H9 (cell line): ENCODE results near the gene YIPF3. TPM values are rescaled to one million over a fixed set of nuclear protein-coding genes. Genes with fewer than 3 reads are reported as not detected.

Experiments
- DNase-seq: peaks from one replicate; pipeline ENCODE4 v3.0.0-alpha.2; 2017
- H2AFZ ChIP-seq: one replicate; pipeline ENCODE4 v1.6.1; 2013; ENCODE audit warnings: mild to moderate bottlenecking, low read length, control low read depth, moderate library complexity
- H2AK5ac ChIP-seq: 2 replicates; pipeline ENCODE4 v1.6.1; 2013; ENCODE audit warnings: low read length, control low read depth, mixed read lengths; ENCODE audit not compliant: insufficient read length
- H2BK120ac ChIP-seq: one replicate; pipeline ENCODE4 v1.6.1; 2013; ENCODE audit warnings: low read depth, mild to moderate bottlenecking, low read length, control low read depth, inconsistent platforms; ENCODE audit not compliant: poor library complexity, severe bottlenecking
- H2BK12ac ChIP-seq: 2 replicates; pipeline ENCODE4 v1.6.1; 2013; ENCODE audit warnings: low read length, control low read depth, mixed read lengths, low read depth; ENCODE audit not compliant: insufficient read length
- H2BK15ac ChIP-seq: 2 replicates; pipeline ENCODE4 v1.6.1; 2013; ENCODE audit warnings: low read depth, low read length, control low read depth
- H2BK20ac ChIP-seq: one replicate; pipeline ENCODE4 v1.6.1; 2013; ENCODE audit warnings: low read depth, mild to moderate bottlenecking, low read length, control low read depth, inconsistent platforms; ENCODE audit not compliant: poor library complexity, severe bottlenecking
- H2BK5ac ChIP-seq: 2 replicates; pipeline ENCODE4 v1.6.1; 2013; ENCODE audit warnings: low read length, control low read depth, mixed read lengths; ENCODE audit not compliant: insufficient read length
- H3K14ac ChIP-seq: 2 replicates; pipeline ENCODE4 v1.6.1; 2013; ENCODE audit warnings: low read length, control low read depth; ENCODE audit not compliant: insufficient read depth
- H3K18ac ChIP-seq: 2 replicates; pipeline ENCODE4 v1.6.1; 2013; ENCODE audit warnings: low read depth, mild to moderate bottlenecking, mixed read lengths, low read length, control low read depth; ENCODE audit not compliant: insufficient read length
- H3K23ac ChIP-seq: 2 replicates; pipeline ENCODE4 v1.6.1; 2013; ENCODE audit warnings: low read length, control low read depth, mixed read lengths, low read depth; ENCODE audit not compliant: insufficient read length
- H3K23me2 ChIP-seq: 2 replicates; pipeline ENCODE4 v1.6.1; 2013; ENCODE audit warnings: low read depth, mild to moderate bottlenecking, mixed read lengths, low read length, control low read depth; ENCODE audit not compliant: insufficient read length, poor library complexity, severe bottlenecking
- H3K27ac ChIP-seq: 2 replicates; pipeline ENCODE4 v1.5.1; 2013; ENCODE audit warnings: low read length, control low read depth, mixed read lengths, low read depth; ENCODE audit not compliant: insufficient read length
- H3K27me3 ChIP-seq: 2 replicates; pipeline ENCODE4 v1.6.1; 2013; ENCODE audit warnings: low read length, control low read depth, inconsistent platforms; ENCODE audit not compliant: insufficient read depth
- H3K4ac ChIP-seq: 2 replicates; pipeline ENCODE4 v1.6.1; 2013; ENCODE audit warnings: low read depth, mild to moderate bottlenecking, control low read depth, inconsistent platforms, low read length, moderate library complexity
- H3K4me1 ChIP-seq: 2 replicates; pipeline ENCODE4 v1.6.1; 2013; ENCODE audit warnings: low read length, control low read depth, inconsistent platforms; ENCODE audit not compliant: insufficient read depth
- H3K4me2 ChIP-seq: 2 replicates; pipeline ENCODE4 v1.6.1; 2013; ENCODE audit warnings: low read length, control low read depth, mixed read lengths; ENCODE audit not compliant: insufficient read length, insufficient read depth
- H3K56ac ChIP-seq: 2 replicates; pipeline ENCODE4 v1.6.1; 2013; ENCODE audit warnings: low read depth, mild to moderate bottlenecking, mixed read lengths, low read length, control low read depth; ENCODE audit not compliant: insufficient read length
- H3K79me1 ChIP-seq: 2 replicates; pipeline ENCODE4 v1.6.1; 2013; ENCODE audit warnings: low read depth, mild to moderate bottlenecking, moderate library complexity, low read length, control low read depth, inconsistent platforms; ENCODE audit not compliant: insufficient read depth, poor library complexity, severe bottlenecking
- H3K79me2 ChIP-seq: 2 replicates; pipeline ENCODE4 v1.6.1; 2013; ENCODE audit warnings: low read length, control low read depth, inconsistent platforms; ENCODE audit not compliant: insufficient read depth
- H3K9ac ChIP-seq: 2 replicates; pipeline ENCODE4 v1.6.1; 2013; ENCODE audit warnings: low read length, control low read depth, mixed read lengths; ENCODE audit not compliant: insufficient read length; ENCODE audit errors: extremely low read depth
- H3K9me3 ChIP-seq: one replicate; pipeline ENCODE4 v1.6.1; 2013; ENCODE audit warnings: low read depth, low read length, inconsistent platforms; ENCODE audit not compliant: control insufficient read depth
- H3T11ph ChIP-seq: one replicate; pipeline ENCODE4 v1.6.1; 2013; ENCODE audit warnings: mild to moderate bottlenecking, low read length, control low read depth, inconsistent platforms
- H4K20me1 ChIP-seq: one replicate; pipeline ENCODE4 v1.6.1; 2013; ENCODE audit not compliant: control insufficient read depth, insufficient read length, insufficient read depth
- H4K5ac ChIP-seq: 2 replicates; pipeline ENCODE4 v1.6.1; 2013; ENCODE audit warnings: low read depth, mild to moderate bottlenecking, mixed read lengths, low read length, control low read depth; ENCODE audit not compliant: insufficient read length
- H4K8ac ChIP-seq: replicated peaks from 2 replicates; pipeline ENCODE4 v1.6.1; 2013; ENCODE audit warnings: low read length, control low read depth, mixed read lengths, low read depth; ENCODE audit not compliant: insufficient read length
- H4K91ac ChIP-seq: 2 replicates; pipeline ENCODE4 v1.6.1; 2013; ENCODE audit warnings: low read depth, mild to moderate bottlenecking, moderate library complexity, mixed read lengths, low read length, control low read depth; ENCODE audit not compliant: insufficient read length
- H3K27ac Mint-ChIP-seq, 3 experiments: 2 replicates in 2 of 3; 3 replicates in 1 of 3; pipeline ENCODE4 v1.8.0; 2020 to 2021; ENCODE audit warnings: mixed read lengths in 3 of 3, mild to moderate bottlenecking in 1 of 3, moderate library complexity in 1 of 3
- H3K27me3 Mint-ChIP-seq: 2 replicates; pipeline ENCODE4 v1.8.0; 2021; ENCODE audit warnings: low read depth, mild to moderate bottlenecking, moderate library complexity, mixed read lengths
- H3K36me3 Mint-ChIP-seq, 3 experiments: 2 replicates in 2 of 3; 3 replicates in 1 of 3; pipeline ENCODE4 v1.8.0; 2020 to 2021; ENCODE audit warnings: low read depth in 3 of 3, mixed read lengths in 3 of 3; ENCODE audit not compliant: insufficient read depth in 1 of 3
- H3K4me1 Mint-ChIP-seq, 2 experiments: 2 replicates each; pipeline ENCODE4 v1.8.0; 2020; ENCODE audit warnings: mixed read lengths in 2 of 2
- H3K4me3 Mint-ChIP-seq, 2 experiments: 2 replicates in 1 of 2; 3 replicates in 1 of 2; pipeline ENCODE4 v1.8.0; 2020 to 2021; ENCODE audit warnings: mild to moderate bottlenecking in 2 of 2, mixed read lengths in 2 of 2, moderate library complexity in 1 of 2
- H3K9me3 Mint-ChIP-seq, 2 experiments: 2 replicates in 1 of 2; 3 replicates in 1 of 2; pipeline ENCODE4 v1.8.0; 2020; ENCODE audit warnings: mild to moderate bottlenecking in 2 of 2, mixed read lengths in 2 of 2, moderate library complexity in 1 of 2
- CTCF ChIP-seq: fragments of 200-600 bp; sonication (generic); conservative IDR thresholded peaks from 3 replicates; pipeline ENCODE4 v1.8.0; 2021; ENCODE audit warnings: antibody characterized with exemption, mild to moderate bottlenecking
- WGBS: extraction: QIAGEN DNeasy Blood & Tissue Kit; methylation state at CpG from one replicate; pipeline ENCODE4 v1.1.7; 2013; ENCODE audit warnings: missing lambda C conversion rate, low lambda C conversion rate, mixed read lengths; ENCODE audit not compliant: insufficient read length; ENCODE audit errors: extremely low coverage; 5-methylcytosine and 5-hydroxymethylcytosine counted together
- total RNA-seq: library from RNA; stranded (reverse); gene quantifications from 2 replicates; pipeline ENCODE4 v1.2.1, GENCODE V29; 2021

YIPF3 gene
- total RNA-seq, 1 experiment from 2014 or later, result 84.5 TPM

GRCh38 chr6:43544461-43544860, 27.7 kb upstream of the YIPF3 start:
- no peak overlapping the region for H3K23ac ChIP-seq
- no peak overlapping the region for H3K18ac ChIP-seq
- H2BK5ac ChIP-seq, result no peak overlapping the region
- H3K79me1 ChIP-seq, result no peaks in the 10 kb centered on the region
- H3K23me2 ChIP-seq, result no peaks in the 10 kb centered on the region
- H3T11ph ChIP-seq, result no peak overlapping the region
- H2BK20ac ChIP-seq, result no peak overlapping the region
- no peak for DNase-seq
- H3K4me1 ChIP-seq, result no peaks in the 10 kb centered on the region
- no peak overlapping the region for H3K4ac ChIP-seq
- no peak overlapping the region for H3K9ac ChIP-seq
- no peak overlapping the region for H3K14ac ChIP-seq
- no peak overlapping the region for H2AK5ac ChIP-seq
- H4K91ac ChIP-seq, result no peak overlapping the region
- no peak for TF ChIP-seq CTCF
- H3K79me2 ChIP-seq, result no peaks in the 10 kb centered on the region
- no CpG with 5 or more reads among the region's 4 CpGs for WGBS
- no peak overlapping the region for H2AFZ ChIP-seq
- no peaks in the 10 kb centered on the region for H3K9me3 Mint-ChIP-seq
- peaks cover 46 to 81% (median 68%) of the 10 kb centered on the region in 3 experiments; a peak in 6 of 7 replicates for H3K36me3 Mint-ChIP-seq
- no peaks in the 10 kb centered on the region for H3K27me3 ChIP-seq
- no peak overlapping the region for H3K27ac ChIP-seq
- no peak overlapping the region for H2BK12ac ChIP-seq
- no peak overlapping the region for H2BK15ac ChIP-seq
- no peak overlapping the region for H4K8ac ChIP-seq
- no peaks in the 10 kb centered on the region for H4K20me1 ChIP-seq
- no peak overlapping the region for H3K4me2 ChIP-seq
- no peak overlapping the region for H3K27ac Mint-ChIP-seq
- no peaks in the 10 kb centered on the region for H3K27me3 Mint-ChIP-seq
- H3K4me3 Mint-ChIP-seq, result no peak overlapping the region
- H2BK120ac ChIP-seq, result no peak overlapping the region
- no peaks in the 10 kb centered on the region for H3K4me1 Mint-ChIP-seq
- H3K9me3 ChIP-seq, result no peaks in the 10 kb centered on the region
- H4K5ac ChIP-seq, result no peak overlapping the region
- H3K56ac ChIP-seq, result no peak overlapping the region
